HL-60 (cell line): ENCODE data around the gene TMEM45A.

Experiments
- DNase-seq, 2 experiments: peaks; one replicate each; pipeline ENCODE4 v3.0.0-alpha.2; 2010 to 2020; ENCODE audit warnings: low read depth in 1 of 2, low spot score in 1 of 2
- H3K27ac ChIP-seq: fragments of 250-450 bp; sonication (Bioruptor Pico); replicated peaks from 2 replicates; pipeline ENCODE4 v1.5.1; 2020; ENCODE audit warnings: mild to moderate bottlenecking, moderate library complexity
- H3K27me3 ChIP-seq: fragments of 250-450 bp; sonication (Bioruptor Pico); 2 replicates; pipeline ENCODE4 v1.5.1; 2021; ENCODE audit warnings: mild to moderate bottlenecking, moderate library complexity; ENCODE audit not compliant: insufficient read depth, poor library complexity, severe bottlenecking
- H3K4me3 ChIP-seq: replicated peaks from 2 replicates; pipeline ENCODE4 v1.5.1; 2011; ENCODE audit warnings: mild to moderate bottlenecking, control low read depth, low read length; ENCODE audit not compliant: insufficient read depth
- GABPA ChIP-seq: IDR thresholded peaks from 2 replicates; pipeline ENCODE4 v1.6.1; 2012; ENCODE audit warnings: low read depth
- POLR2AphosphoS5 ChIP-seq: IDR thresholded peaks from 2 replicates; pipeline ENCODE4 v1.6.1; 2012; ENCODE audit warnings: low read depth
- REST ChIP-seq: IDR thresholded peaks from 2 replicates; pipeline ENCODE4 v1.6.1; 2012; ENCODE audit warnings: low read depth; ENCODE audit not compliant: insufficient replicate concordance
- SPI1 ChIP-seq: IDR thresholded peaks from 2 replicates; pipeline ENCODE4 v1.6.1; 2012; ENCODE audit warnings: low read depth, mild to moderate bottlenecking, borderline replicate concordance
- TF ChIP-seq, protein P1 (sequence below): IDR thresholded peaks from one replicate; pipeline ENCODE4 v1.5.1; 2011; ENCODE audit warnings: low read length, control low read depth, inconsistent platforms; ENCODE audit not compliant: insufficient read depth

TMEM45A gene

GRCh38 chr3:100486808-100487207, 5.6 kb upstream of the TMEM45A start:
- H3K4me3 ChIP-seq: no peak overlapping the region
- peaks cover 7% of the 10 kb centered on the region for H3K27me3 ChIP-seq
- DNase-seq: no peak
- H3K27ac ChIP-seq: no peak overlapping the region
- no peak for TF ChIP-seq POLR2AphosphoS5
- TF ChIP-seq REST: no peak
- no peak for TF ChIP-seq SPI1
- TF ChIP-seq GABPA: no peak
- TF ChIP-seq, protein P1, sequence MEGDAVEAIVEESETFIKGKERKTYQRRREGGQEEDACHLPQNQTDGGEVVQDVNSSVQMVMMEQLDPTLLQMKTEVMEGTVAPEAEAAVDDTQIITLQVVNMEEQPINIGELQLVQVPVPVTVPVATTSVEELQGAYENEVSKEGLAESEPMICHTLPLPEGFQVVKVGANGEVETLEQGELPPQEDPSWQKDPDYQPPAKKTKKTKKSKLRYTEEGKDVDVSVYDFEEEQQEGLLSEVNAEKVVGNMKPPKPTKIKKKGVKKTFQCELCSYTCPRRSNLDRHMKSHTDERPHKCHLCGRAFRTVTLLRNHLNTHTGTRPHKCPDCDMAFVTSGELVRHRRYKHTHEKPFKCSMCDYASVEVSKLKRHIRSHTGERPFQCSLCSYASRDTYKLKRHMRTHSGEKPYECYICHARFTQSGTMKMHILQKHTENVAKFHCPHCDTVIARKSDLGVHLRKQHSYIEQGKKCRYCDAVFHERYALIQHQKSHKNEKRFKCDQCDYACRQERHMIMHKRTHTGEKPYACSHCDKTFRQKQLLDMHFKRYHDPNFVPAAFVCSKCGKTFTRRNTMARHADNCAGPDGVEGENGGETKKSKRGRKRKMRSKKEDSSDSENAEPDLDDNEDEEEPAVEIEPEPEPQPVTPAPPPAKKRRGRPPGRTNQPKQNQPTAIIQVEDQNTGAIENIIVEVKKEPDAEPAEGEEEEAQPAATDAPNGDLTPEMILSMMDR: no peak

GRCh38 chr3:100489118-100489517, 3.3 kb upstream of the TMEM45A start:
- Histone ChIP-seq H3K27me3 (peaks cover 9% of the 10 kb centered on the region), H3K4me3 (no peak overlapping the region), H3K27ac (no peak overlapping the region)
- no peak for TF ChIP-seq POLR2AphosphoS5
- no peak for TF ChIP-seq GABPA
- TF ChIP-seq, protein P1: no peak
- no peak for TF ChIP-seq SPI1
- no peak for TF ChIP-seq REST
- no peak for DNase-seq

GRCh38 chr3:100496711-100497261, 4.4 kb downstream of the TMEM45A start:
- Histone ChIP-seq H3K4me3 (no peak overlapping the region), H3K27me3 (peaks cover 2% of the 10 kb centered on the region), H3K27ac (no peak overlapping the region)
- TF ChIP-seq, protein P1: no peak
- no peak for TF ChIP-seq REST
- TF ChIP-seq SPI1: no peak
- no peak for TF ChIP-seq POLR2AphosphoS5
- no peak for TF ChIP-seq GABPA
- DNase-seq: no peak
